RCC 7860 (cell line): ENCODE data around the gene PARD6A.
"Not testable (repeated sequence)": the region's sequence is repeated elsewhere in the genome, so short reads cannot be mapped to it uniquely, and the experiment has no call there.

Experiments
- DNase-seq: peaks from one replicate; pipeline ENCODE4 v3.0.0-alpha.2; 2015; ENCODE audit warnings: low spot score
- FAIRE-seq: peaks from 2 replicates; lab custom pipeline; 2012; peaks lifted over from hg19 to GRCh38; lab: Jason Lieb, UNC

PARD6A gene

GRCh38 chr16:67679935-67680897 lies 19.5 kb downstream of the PARD6A start:
- no peak for FAIRE-seq
- no peak for DNase-seq

GRCh38 chr16:67683767-67684166 lies 23.0 kb downstream of the PARD6A start:
- no peak for FAIRE-seq
- no peak for DNase-seq

- no peak for FAIRE-seq
- DNase-seq = no peak
Observed at GRCh38 chr16:67685388-67686112, 24.8 kb downstream of the PARD6A start.

GRCh38 chr16:67693517-67694285 lies 32.9 kb downstream of the PARD6A start:
- not testable (repeated sequence) for DNase-seq, FAIRE-seq

GRCh38 chr16:67694611-67695010 lies 33.9 kb downstream of the PARD6A start:
- FAIRE-seq (no peak), DNase-seq (no peak)

GRCh38 chr16:67697422-67698185 lies 36.8 kb downstream of the PARD6A start:
- DNase-seq = no peak
- FAIRE-seq = no peak

- FAIRE-seq = no peak
- no peak for DNase-seq
Observed at GRCh38 chr16:67699265-67699664, 38.5 kb downstream of the PARD6A start.

GRCh38 chr16:67701420-67701819 lies 40.7 kb downstream of the PARD6A start:
- DNase-seq = no peak
- no peak for FAIRE-seq

GRCh38 chr16:67702130-67702529 lies 41.4 kb downstream of the PARD6A start:
- no peak for FAIRE-seq
- DNase-seq = no peak

GRCh38 chr16:67703626-67704025 lies 42.9 kb downstream of the PARD6A start:
- no peak for FAIRE-seq
- no peak for DNase-seq

- FAIRE-seq = no peak
- DNase-seq = no peak
Observed at GRCh38 chr16:67704110-67704509, 43.4 kb downstream of the PARD6A start.

GRCh38 chr16:67707210-67707609 lies 46.5 kb downstream of the PARD6A start:
- no peak for FAIRE-seq

GRCh38 chr16:67707790-67708189 lies 47.0 kb downstream of the PARD6A start:
- no peak for DNase-seq
- no peak for FAIRE-seq

More at GRCh38 chr16:67707210-67707609, 46.5 kb downstream of the PARD6A start:
- DNase-seq = no peak

- no peak for DNase-seq
- FAIRE-seq = no peak
Observed at GRCh38 chr16:67708368-67708771, 47.6 kb downstream of the PARD6A start.

GRCh38 chr16:67709050-67709449 lies 48.3 kb downstream of the PARD6A start:
- DNase-seq = no peak
- no peak for FAIRE-seq

- DNase-seq = no peak
- no peak for FAIRE-seq
Observed at GRCh38 chr16:67710607-67711006, 49.8 kb downstream of the PARD6A start.
